ES-I3 (cell line): Measurements from ENCODE around the gene CFLAR.

Source experiments
- H3K36me3 ChIP-seq: 2 replicates; pipeline ENCODE4 v1.6.1; 2013; ENCODE audit warnings: mild to moderate bottlenecking, low read length, control low read depth, moderate library complexity; ENCODE audit not compliant: insufficient read depth
- H3K4me1 ChIP-seq: 2 replicates; pipeline ENCODE4 v1.6.1; 2013; ENCODE audit warnings: mild to moderate bottlenecking, control low read depth, low read length; ENCODE audit not compliant: insufficient read depth
- H3K9ac ChIP-seq: 2 replicates; pipeline ENCODE4 v1.6.1; 2013; ENCODE audit warnings: low read depth, mild to moderate bottlenecking, low read length, moderate library complexity
- H3K9me3 ChIP-seq: 2 replicates; pipeline ENCODE4 v1.6.1; 2013; ENCODE audit warnings: mild to moderate bottlenecking, low read length, moderate library complexity; ENCODE audit not compliant: control insufficient read depth, insufficient read depth

Gene CFLAR

DNA sequence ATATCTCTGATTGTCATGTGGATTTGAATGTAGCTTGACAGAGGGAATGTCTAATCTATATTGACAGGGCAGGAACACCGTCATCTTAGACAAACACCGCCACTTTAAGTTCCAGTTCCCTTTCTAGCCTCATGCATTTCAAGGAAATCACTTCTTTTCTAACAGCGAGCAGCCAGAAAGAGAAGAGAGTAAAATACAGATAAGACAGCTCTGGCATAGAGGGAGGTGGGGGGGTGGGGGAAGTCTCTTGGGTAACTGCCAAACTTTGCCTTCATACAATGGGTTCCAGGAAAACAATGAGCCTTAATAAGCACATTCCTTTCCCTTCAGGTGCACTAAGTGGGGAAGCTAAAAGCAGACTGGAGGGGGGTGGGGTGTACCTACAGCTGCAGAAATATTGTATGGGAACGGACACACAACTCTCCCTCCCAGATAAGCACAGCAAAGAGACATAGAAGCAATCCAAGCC is 104.2 kb downstream of the CFLAR start:
- Histone ChIP-seq H3K4me1 (peaks cover 16% of the 10 kb centered on the region), H3K36me3 (no peaks in the 10 kb centered on the region), H3K9me3 (no peaks in the 10 kb centered on the region), H3K9ac (no peak overlapping the region)

DNA sequence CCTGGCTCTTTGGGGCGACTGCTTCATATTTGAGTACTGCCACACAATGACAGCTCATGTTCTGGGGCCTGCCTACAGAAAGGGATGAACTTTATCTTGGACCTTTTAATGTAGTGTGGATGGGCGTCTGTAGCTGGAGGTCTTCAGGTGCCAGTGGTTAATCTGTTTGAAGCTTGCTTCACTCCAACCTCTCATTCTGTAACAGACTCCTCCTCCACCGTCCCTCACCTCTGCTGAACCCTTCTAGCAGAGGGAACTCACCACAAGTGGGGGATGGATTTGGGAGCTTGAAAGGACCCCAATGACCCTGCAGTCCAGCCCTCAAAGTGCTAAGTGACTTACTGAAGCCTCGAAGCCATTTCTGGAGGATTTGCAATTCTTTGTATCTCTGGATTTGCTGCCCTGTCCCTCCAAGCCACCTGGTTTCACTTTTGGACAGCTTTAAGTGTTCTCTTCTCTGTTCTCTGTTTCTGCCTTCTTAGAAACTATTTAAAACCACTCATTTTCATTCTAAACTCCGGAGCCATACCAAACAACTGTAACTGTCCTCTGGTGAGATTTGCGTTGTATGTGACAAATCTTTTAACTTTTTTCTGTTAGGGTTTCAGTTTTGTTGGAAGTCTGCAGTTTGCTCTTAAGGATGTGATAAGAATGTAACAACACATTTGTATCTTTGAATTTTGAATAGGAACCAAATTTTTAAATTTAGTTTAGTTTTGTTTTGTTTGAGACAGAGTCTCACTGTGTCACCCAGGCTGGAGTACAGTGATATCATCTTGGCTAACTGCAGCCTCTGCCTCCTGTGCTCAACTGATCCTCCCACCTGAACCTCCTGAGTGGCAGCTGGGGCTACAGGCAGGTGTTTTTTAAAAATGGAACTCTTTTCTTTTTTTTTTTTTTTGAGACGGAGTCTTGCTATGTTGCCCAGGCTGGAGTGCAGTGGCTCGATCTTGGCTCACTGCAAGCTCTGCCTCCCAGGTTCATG is 107.4 kb downstream of the CFLAR start:
- H3K36me3 ChIP-seq: no peaks in the 10 kb centered on the region
- H3K4me1 ChIP-seq: peaks cover 16% of the 10 kb centered on the region
- no peaks in the 10 kb centered on the region for H3K9me3 ChIP-seq
- H3K9ac ChIP-seq: no peak overlapping the region
